HG03103 (cell line): ENCODE data around the gene GNB2.
"Not testable (repeated sequence)": the region's sequence is repeated elsewhere in the genome, so short reads cannot be mapped to it uniquely, and the experiment has no call there.

ENCODE experiments used
- ATAC-seq: cut with Tn5 transposase; IDR thresholded peaks from one replicate; pipeline ENCODE4 v1.9.1; 2021; ENCODE audit warnings: low read depth; ENCODE audit not compliant: unreplicated experiment

Gene GNB2

GRCh38 chr7:100723732-100724275 is 50.3 kb downstream of the GNB2 start:
- no peak for ATAC-seq

DNA sequence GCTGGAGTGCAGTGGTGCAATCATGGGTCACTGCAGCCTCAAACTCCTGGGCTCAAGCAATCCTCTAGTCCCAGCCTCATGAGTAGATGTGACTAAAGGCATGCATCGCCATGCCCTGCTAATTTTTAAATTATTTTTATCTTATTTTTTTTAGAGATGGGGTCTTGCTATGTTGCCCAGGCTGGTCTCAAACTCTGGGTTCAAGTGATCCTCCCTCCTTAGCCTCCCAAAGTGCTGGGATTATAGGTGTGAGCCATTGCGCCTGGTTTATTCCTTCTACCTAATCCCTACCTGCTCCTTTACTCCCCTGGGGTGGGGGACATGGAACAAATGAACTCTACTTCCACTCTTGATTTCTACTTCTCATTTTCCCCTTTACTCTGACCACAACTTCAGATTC is 50.8 kb downstream of the GNB2 start:
- not testable (repeated sequence) for ATAC-seq

DNA sequence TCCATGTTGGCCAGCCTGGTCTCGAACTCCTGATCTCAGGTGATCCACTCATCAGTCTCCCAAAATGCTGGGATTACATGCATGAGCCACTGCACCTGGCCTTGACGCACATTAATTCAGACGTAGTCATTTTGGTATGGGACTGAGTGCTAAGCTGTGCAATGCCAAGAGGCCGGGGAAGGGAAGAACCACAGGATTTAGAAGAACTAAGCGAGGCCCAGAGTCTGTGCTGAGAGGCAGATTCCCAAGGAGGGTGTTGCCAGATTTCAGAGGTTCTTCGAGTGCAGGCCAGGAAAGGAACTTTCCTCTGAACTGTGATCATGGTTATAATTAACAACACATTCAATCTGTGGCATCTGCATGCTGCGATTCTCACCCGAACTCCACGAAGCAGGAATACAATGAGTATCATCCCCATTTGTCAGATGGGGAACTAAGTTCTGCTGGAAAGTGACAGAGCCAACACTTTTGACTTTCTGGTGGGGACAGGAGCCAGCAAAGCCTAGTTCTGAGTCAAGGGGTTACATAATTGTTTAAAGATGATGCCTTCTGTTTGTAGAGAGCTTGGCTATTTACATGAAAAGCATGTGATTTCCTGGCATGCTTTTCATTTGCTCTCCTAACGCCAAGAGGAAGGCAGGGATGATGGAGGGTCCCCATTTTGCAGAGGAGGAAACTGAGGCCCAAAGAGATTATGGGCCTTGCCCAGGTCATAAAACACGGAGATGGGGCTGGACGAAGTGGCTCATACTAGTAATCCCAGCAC is 53.6 kb downstream of the GNB2 start:
- no peak for ATAC-seq

DNA sequence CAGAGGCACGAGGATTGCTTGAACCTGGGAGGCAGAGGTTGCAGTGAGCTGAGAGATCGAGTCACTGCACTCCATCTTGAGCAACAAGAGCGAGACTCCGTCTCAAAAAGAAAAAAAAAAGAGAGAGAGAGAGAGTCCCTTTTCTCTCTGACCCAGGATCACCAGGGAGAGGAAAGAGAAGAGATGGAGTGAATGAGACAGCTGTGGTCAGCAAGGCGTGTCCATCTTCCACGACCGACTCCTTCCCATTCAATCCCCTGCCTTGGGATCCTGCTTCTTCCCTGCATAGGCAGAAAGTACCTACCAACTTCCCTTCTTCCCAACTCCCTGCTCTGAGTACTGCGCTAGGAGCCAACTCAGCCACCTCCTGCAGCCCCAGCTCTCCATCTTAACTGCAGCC is 54.7 kb downstream of the GNB2 start:
- no peak for ATAC-seq
